Inflammatory macrophage treated with lipopolysaccharide for 1 hour (primary cell): ENCODE results near the gene MVK.

Source experiments
- DNase-seq, 2 donors: peaks; one replicate each; pipeline ENCODE4 v3.0.0-alpha.2; 2020 to 2022

The MVK gene

DNA sequence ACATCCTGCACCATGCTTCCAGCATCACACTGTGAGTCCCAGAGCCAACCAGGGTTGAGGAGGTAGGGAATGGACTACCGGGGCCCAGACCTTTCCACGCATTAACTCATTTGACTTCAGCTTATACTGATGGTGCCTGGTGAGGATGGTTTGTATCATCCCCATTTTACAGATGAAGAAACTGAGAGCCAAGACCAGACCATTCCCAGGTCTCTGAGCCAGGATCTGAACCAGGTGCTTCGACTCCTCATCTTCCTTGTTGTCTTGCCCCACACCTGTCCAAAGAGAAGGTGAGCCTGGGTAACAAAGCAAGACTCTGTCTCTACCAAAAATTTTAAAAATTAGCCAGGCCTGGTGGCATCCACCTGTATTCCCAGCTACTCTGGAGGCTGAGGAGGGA lies 64.4 kb downstream of the MVK start:
- DNase-seq, result no peak

- DNase-seq, result no peak
Observed at GRCh38 chr12:109638735-109639134, 65.1 kb downstream of the MVK start.

DNA sequence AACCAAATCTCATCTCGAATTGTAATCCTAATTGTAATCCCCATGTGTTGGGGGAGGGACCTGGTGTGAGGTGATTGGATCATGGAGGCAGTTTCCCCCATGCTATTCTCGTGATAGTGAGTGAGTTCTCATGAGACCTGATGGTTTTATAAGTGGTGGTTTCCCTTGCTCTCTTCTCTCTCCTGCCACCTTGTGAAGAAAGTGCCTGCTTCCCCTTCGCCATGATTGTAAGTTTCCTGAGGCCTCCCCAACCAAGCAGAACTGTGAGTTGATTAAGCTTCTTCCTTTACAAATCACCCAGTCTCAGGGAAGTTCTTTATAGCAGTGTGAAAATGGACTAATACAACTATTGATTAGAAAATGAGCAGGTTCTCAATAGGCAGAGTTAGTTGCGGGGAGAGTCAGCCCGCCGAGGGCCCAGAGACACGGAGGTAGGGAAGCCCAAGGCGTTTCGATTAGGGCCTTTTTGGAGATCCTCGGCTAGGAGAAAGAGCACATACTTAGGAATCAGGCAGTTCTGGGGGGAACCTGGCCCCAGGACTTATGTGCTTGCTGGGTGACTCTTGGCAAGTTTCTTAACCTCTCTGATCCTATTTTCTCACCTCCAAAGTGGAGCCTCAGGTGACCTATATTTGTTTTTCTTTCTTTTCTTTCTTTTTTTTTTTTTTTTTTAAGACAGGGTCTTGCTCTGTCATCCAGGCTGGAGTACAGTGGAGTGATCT lies 65.7 kb downstream of the MVK start:
- DNase-seq, result no peak

- no peak for DNase-seq
Observed at GRCh38 chr12:109640961-109641360, 67.4 kb downstream of the MVK start.

DNA sequence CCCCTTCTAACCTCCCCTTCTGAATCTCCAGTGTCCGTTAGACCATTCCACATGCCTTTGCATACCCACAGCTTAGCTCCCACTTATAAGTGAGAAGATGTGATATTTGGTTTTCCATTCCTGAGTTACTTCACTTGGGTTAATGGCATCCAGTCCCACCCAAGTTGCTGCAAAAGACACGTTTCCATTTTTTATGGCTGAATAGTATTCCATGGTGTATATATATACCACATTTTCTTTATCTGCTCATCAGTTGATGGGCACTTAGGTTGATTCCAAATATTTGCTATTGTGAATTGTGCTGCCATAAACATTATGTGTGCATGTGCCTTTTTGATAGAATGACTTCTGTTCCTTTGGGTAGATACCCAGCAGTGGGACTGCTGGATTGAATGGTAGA lies 67.8 kb downstream of the MVK start:
- DNase-seq, result no peak

DNA sequence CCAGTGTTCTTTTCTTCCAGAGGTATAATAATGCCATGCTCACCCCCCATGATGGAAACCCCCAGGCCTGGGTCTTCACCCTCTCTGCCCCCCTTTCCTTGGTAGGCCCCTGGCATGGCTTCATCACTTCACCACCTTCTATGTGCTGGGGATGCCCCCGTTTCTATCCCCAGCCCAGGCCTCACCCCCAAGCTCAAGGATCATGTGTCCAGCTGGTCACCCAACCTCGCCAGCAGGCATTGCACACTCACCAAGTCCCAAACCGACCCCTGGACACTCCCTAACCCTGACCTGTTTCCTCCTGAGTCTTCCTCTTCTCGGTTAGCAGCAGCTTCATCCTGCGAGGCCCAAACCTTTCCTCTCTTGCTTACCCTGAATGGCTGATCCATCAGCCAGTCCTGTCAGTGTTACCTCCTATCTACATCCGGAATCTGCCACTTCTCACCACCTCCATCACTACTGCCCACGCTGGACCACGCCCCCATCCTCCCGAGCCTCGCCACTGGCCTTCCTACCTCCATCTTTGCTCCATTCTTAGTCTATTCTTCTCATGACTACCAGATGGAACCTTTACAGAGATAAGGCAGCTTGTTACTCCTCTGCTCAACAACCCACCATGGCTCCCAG lies 69.0 kb downstream of the MVK start:
- DNase-seq, result no peak

- DNase-seq, result no peak
Observed at GRCh38 chr12:109645194-109645593, 71.6 kb downstream of the MVK start.

DNA sequence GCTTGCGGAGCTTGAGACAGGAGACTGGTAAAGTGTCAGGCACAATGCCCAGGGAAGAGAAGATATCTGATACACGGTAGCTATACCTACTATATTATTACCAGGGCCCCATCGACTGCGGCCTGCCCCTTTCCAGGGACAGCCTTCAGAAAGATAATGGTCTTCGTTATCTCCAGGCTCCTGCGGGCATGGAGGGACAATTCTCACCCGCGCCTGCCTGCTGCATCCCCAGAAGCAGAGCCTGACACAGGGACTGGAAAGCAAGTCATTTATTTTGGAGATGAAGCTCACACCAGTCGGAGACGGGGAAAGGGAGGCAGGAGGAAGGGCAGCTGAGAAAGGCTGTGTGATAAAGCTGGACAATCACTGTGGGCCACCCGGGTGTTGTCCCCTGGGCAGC lies 72.1 kb downstream of the MVK start:
- no peak for DNase-seq
